GM21447 (cell line): Measurements from ENCODE around the gene TEDC2.
A peak's percentile ranks its signal among the peaks of the same experiment; 100 is the strongest.

Experiments used
- ATAC-seq: cut with Tn5 transposase; IDR thresholded peaks from one replicate; pipeline ENCODE4 v1.9.1; 2021; ENCODE audit not compliant: unreplicated experiment

The TEDC2 gene

DNA sequence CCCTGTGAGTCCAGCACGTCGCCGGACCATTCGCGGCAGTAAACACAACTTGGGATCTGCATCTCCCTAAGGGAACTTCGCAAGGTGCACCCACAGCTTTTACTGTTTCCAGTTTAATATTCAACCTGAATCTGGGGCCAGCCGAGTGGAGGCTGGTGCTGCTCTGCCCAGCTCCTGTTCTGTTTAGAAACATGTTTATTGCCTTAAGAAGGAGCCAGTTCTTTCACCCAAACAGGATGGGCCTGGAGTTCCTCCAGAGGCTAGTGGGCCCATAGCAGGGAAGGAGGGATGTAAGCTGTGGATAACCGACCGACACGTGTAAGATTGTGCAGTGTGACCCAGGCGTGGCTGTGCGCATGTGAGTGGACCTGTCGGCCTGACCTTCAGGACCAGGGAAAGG is 32.4 kb downstream of the TEDC2 start:
- no peak for ATAC-seq

DNA sequence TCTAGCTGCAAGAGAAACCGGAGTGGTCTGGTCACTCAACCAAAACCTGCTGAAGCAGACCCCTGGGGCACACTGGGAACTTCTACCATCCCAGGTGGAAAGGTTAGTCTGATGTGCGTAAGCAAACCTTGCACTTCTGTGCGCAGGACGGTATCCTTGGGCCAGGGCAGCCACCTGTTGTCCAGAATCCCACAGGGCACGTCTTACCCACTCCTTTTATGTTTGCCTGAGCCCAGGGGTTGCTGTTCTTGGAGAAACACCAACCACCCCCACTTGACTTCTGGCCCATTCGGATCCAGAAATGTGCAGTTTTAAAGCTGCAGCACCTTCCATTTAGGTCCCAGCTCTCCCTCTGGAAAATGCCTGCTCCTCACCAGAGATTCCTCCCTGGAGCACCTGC is 33.7 kb downstream of the TEDC2 start:
- ATAC-seq = no peak

DNA sequence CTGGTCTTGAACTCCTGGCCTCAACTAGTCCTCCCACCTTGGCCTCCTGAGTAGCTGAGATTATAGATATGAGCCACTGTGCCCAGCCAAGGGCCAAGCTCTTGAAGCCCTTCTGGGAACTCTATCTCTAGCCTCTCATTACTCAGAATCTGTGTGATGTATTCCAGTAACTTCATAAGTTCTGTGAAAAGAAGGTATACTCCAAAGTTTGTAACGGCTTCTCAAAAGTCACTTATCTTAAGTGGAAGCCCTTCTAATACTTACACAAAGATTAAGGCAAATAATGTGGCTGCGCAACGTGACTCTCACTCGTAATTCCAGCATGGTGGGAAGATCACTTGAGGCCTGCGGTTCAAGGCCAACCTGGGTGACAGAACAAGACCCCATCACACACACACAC is 34.7 kb downstream of the TEDC2 start:
- ATAC-seq = no peak

GRCh38 chr16:2495041-2495440 is 35.1 kb downstream of the TEDC2 start:
- ATAC-seq = no peak

GRCh38 chr16:2496223-2497115 is 36.6 kb downstream of the TEDC2 start:
- no peak for ATAC-seq

- no peak for ATAC-seq
Observed at GRCh38 chr16:2497116-2497630, 37.3 kb downstream of the TEDC2 start.

- no peak for ATAC-seq
Observed at GRCh38 chr16:2497695-2498484, 38.0 kb downstream of the TEDC2 start.

GRCh38 chr16:2498531-2499253 is 38.8 kb downstream of the TEDC2 start:
- ATAC-seq = no peak

- ATAC-seq = no peak
Observed at GRCh38 chr16:2499454-2499853, 39.5 kb downstream of the TEDC2 start.

- no peak for ATAC-seq
Observed at GRCh38 chr16:2499890-2500429, 40.1 kb downstream of the TEDC2 start.

DNA sequence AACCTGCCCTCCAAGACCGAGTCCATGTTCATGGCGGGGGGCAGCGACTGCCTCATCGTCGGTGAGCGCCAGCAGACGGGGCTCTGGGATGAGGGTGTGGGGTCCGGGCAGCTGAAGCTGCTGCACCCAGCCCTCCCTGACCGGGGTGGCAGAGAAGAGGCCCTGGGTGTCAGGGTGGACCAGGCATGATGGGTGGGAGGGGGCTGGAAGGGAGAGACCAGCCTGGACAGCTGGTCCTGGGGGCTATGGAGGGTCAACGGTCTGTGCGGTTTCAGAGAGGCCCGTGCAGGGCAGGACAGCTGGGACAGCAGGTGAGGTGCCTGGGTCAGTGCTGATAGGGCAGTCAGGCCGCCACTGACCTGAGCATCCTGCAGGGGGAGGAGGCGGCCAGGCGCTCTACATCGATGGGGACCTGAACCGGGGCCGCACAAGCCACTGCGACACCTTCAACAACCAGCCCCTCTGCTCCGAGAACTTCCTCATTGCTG is 40.6 kb downstream of the TEDC2 start:
- no peak for ATAC-seq

DNA sequence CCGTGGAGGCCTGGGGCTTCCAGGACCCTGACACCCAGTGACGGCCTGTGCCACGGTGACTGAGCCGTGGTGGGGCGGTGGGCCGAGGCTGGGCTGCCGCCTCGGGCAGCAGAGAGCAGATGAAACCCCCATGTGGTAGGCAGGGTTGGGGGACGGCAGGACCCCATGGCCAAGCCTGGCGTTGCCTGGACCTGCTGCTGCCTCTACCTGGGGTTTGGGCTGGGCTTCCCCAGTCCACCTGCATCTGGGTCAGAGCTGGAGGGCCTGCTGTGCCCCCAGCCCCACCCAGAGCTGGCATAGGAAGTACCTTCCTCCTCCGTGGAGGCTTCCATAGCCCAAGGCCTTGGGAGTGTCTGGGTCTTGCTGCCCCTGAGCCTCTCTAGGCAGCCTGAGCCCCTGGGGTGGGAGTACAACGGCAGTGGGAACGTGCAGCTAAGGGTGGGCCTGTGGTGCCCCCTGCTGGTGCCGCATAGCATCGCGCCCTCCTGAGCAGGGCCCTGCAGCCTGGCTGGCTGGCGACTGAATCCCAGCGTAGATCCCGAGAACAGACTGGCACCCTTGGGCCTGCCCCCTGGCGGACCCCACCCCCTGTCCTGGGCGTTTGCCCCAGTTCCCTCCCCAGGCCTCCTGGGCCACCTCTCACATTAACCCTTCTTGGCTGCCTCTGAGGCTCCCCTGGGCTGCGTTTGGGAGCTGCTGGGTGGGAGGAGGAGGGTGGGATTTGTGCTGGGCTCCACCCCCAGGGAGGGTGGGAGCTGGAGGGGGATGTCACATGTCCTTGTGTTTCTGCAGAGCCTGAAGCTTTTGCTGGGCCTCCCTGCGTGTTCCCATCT is 41.2 kb downstream of the TEDC2 start:
- ATAC-seq = no peak

GRCh38 chr16:2501946-2502895 is 42.3 kb downstream of the TEDC2 start:
- ATAC-seq = no peak

- no peak for ATAC-seq
Observed at GRCh38 chr16:2505695-2506094, 45.8 kb downstream of the TEDC2 start.

DNA sequence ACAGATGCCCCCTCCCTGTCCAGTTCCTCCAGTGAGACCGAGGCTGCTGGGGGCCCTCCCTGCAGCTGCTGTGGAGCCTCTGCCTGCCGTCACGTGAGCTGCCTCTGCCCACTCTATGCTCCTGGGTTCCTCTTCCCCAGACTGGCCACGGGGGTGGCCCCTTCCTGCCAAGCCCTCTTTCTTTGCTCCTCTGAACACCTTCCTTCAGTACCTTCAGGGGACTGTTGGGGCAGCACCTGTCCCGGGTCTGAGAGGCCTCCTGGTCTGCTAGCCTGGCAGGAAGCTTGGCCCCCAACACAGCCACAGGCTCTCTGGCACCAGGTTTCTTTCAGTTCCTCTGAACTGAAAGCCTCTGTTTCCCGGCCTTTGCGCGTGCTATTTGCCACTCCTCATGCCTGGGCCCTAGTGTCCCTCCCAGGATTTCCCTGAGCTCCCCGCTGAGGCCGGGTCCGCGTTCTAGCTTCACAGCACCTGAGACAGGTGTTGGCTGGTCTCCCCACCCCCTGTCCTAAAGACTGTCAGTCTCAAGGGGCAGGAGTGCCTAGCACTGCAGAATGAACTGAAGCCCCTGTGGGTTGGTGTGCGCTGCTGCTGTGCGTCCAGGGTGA is 47.2 kb downstream of the TEDC2 start:
- ATAC-seq = peak; percentile 77

DNA sequence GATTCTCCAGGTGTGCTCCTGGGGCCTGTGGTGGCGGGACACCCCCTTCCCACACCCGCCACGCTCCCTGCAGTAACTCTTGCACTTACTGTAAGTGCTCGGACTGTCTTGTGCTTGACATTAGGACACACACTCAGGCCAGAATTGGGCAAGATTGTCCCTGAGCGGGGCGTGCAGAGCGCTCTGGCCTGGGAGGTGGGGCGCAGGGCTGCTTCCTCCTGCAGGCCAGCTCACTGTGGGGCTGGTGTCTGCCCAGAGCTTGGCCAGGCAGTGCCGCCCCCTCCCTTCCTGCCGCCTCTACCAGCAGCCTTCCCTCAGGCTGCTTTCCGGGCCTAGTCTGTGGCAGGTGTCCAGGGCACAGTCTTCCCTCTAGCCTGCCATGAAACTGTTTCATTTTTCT is 47.8 kb downstream of the TEDC2 start:
- ATAC-seq = peak; percentile 9

GRCh38 chr16:2508722-2509400 is 49.0 kb downstream of the TEDC2 start:
- ATAC-seq = no peak
